RWPE1 (cell line): ENCODE measurements around the gene METTL16.
"Not testable (repeated sequence)": the region's sequence is repeated elsewhere in the genome, so short reads cannot be mapped to it uniquely, and the experiment has no call there.

Source experiments
- CTCF ChIA-PET: fragments of 350-600 bp; sonication (Branson Sonifier 250); formaldehyde crosslinking; extraction: SDS; loops from one replicate; lab custom pipeline; 2021; lab: Yijun Ruan, JAX
- POLR2A ChIA-PET: fragments of 400-600 bp; formaldehyde crosslinking; extraction: SDS; loops from one replicate; lab custom pipeline; 2020; ENCODE audit warnings: antibody characterized with exemption; ENCODE audit not compliant: low non-redundant PET; lab: Yijun Ruan, JAX
- DNase-seq: peaks from one replicate; pipeline ENCODE4 v3.0.0; 2012; ENCODE audit warnings: low spot score
- H3K27ac ChIP-seq: fragments of 450-650 bp; 2 replicates; pipeline ENCODE4 v1.5.1; 2017
- TF ChIP-seq, protein P1 (sequence below): fragments of 450-650 bp; conservative IDR thresholded peaks from 2 replicates; pipeline ENCODE4 v1.5.1; 2017; ENCODE audit warnings: low read depth, mild to moderate bottlenecking

The METTL16 gene

DNA sequence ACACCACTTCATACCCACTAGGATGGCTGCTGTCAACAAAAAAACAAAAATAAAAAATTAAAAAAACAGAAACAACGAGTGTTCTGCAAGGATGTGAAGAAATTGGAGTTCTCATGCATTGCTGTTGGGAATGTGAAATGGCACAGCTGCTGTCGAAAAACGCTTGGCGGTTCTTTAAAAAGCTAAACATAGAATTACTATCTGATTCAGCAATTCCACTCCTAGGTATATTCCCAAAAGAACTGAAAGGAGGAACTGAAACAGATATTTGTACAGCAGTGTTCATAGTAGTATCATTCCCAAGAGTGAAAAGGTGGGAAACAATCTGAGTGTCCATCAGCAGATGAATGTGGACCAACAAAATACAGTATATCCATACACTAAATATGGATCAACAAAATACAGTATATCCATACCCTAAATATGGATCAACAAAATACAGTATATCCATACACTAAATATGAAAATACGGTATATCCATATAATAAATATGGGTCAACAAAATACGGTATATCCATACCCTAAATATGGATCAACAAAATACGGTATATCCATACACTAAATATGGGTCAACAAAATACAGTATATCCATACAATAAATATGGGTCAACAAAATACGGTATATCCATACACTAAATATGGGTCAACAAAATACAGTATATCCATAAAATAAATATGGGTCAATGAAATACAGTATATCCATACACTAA lies 8.7 kb downstream of the METTL16 start:
- TF ChIP-seq, protein P1, sequence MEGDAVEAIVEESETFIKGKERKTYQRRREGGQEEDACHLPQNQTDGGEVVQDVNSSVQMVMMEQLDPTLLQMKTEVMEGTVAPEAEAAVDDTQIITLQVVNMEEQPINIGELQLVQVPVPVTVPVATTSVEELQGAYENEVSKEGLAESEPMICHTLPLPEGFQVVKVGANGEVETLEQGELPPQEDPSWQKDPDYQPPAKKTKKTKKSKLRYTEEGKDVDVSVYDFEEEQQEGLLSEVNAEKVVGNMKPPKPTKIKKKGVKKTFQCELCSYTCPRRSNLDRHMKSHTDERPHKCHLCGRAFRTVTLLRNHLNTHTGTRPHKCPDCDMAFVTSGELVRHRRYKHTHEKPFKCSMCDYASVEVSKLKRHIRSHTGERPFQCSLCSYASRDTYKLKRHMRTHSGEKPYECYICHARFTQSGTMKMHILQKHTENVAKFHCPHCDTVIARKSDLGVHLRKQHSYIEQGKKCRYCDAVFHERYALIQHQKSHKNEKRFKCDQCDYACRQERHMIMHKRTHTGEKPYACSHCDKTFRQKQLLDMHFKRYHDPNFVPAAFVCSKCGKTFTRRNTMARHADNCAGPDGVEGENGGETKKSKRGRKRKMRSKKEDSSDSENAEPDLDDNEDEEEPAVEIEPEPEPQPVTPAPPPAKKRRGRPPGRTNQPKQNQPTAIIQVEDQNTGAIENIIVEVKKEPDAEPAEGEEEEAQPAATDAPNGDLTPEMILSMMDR, result no peak
- CTCF ChIA-PET, result interaction anchor here (0.6 kb wide), 1 partner anchor 29 kb away, joined by 3 read pairs; no protein-coding TSS in a partner anchor
- no peak overlapping the region for H3K27ac ChIP-seq
- POLR2A ChIA-PET, result no interaction called here
- no peak for DNase-seq

DNA sequence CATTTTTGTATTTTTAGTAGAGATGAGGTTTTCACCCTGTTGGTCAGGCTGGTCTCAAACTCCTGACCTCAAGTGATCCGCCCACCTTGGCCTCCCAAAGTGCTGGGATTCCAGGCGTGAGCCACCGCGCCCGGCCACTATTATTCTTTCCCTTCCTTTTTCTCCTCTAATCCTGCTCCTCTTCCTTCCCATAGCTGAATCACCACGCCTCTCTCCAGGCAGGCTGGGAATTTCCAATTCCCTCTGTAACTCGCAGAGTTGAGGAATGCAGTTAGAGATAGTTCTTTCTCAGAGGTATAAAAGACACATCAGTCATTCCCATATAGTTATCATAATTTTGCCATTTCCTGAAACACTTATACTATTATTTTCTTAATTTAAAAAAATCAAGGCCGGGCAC lies 11.2 kb downstream of the METTL16 start:
- CTCF ChIA-PET, result no interaction called here

DNA sequence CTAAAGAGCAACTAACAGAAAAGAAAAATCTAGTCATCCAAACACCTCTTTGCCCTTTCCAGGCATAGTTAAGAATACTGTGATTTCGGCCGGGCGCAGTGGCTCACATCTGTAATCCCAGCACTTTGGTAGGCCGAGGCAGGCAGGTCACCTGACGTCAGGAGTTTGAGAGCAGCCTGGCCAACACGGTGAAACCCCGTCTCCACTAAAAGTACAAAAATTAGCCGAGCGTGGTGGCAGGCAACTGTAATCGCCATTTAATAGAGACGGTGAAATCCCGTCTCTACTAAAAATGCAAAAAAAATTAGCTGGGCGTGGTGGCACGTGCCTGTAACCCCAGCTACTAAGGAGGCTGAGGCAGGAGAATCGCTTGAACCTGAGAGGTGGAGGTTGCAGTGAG lies 22.4 kb downstream of the METTL16 start:
- H3K27ac ChIP-seq, POLR2A ChIA-PET, DNase-seq, CTCF ChIA-PET: not testable (repeated sequence)

More for the DNA sequence above, 11.2 kb downstream of the METTL16 start:
- TF ChIP-seq, protein P1, result no peak
- no peak overlapping the region; the same call in 1 of the 2 replicates for H3K27ac ChIP-seq
- no peak for DNase-seq
- POLR2A ChIA-PET, result no interaction called here

DNA sequence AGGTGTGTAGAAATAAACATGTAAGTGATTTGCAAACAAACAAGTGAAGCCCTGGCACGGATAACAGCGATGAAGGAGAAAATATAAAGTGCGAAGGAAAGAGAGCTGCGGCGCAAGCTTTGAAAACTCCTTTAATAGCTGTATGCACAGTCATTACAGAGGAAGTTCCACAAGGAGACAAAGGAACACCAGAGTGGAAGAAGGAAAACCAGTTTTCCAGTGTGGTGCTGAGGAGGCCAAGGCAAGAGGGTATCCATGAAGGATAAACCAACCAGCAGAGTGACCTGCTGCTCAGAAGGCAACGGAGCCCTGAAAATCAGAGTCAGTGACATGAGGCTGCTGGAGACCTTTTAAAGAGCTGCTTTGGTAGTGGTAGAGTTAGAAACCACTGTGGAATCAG lies 24.4 kb downstream of the METTL16 start:
- POLR2A ChIA-PET, result no interaction called here
- TF ChIP-seq, protein P1, result no peak
- H3K27ac ChIP-seq, result no peak overlapping the region
- DNase-seq, result no peak
- CTCF ChIA-PET, result interaction anchor here (0.7 kb wide), 2 partner anchors 12 to 17 kb away, joined by 3 read pairs; no protein-coding TSS in a partner anchor

DNA sequence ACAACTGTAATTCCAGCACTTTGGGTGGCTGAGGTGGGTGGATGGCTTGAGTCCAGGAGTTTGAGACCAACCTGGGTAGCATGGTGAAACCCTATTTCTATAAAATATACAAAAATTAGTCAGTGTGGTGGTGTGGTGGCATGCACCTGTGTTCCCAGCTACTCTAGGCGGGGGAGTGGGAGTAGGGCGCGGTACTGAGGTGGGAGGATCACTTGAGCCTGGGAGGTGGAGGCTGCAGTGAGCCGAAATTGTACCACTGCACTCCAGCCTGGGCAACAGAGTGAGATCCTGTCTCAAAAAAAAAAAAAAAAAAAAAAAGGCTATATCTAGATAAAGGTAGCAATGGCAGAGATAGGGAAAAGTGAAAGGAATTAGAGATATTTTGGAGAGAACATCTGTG lies 25.0 kb downstream of the METTL16 start:
- peak overlapping the region; percentile 54 for H3K27ac ChIP-seq
- POLR2A ChIA-PET, result interaction anchor here (1.2 kb wide), 1 partner anchor 24 kb away, joined by 4 read pairs; no protein-coding TSS in a partner anchor
- CTCF ChIA-PET, DNase-seq: not testable (repeated sequence)

DNA sequence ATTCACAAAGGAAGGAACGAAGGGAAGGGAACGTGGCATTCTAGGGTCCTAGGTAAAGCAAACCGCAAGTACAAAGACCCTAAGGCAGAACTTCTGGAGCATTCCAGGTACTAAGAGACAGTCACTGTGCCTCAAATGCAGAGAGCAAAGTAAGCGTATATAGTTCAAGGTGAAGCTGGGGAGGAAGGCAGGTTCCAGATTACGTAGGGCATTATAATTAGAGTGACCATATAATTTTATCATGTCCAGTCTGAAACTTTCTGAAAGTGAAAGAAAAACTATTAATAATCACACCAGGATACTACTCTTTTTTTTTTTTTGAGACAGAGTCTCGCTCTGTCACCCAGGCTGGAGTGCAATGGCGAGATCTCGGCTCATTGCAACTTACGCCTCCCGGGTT lies 25.7 kb downstream of the METTL16 start:
- CTCF ChIA-PET, result interaction anchor here (1.1 kb wide), 1 partner anchor 104 kb away, joined by 3 read pairs; no protein-coding TSS in a partner anchor
- H3K27ac ChIP-seq, result peak overlapping the region; percentile 54
- DNase-seq, result no peak
- POLR2A ChIA-PET, result interaction anchor here (0.5 to 1.2 kb wide), 2 partner anchors 9 to 25 kb away, joined by 4 read pairs; no protein-coding TSS in a partner anchor
- TF ChIP-seq, protein P1, result no peak

DNA sequence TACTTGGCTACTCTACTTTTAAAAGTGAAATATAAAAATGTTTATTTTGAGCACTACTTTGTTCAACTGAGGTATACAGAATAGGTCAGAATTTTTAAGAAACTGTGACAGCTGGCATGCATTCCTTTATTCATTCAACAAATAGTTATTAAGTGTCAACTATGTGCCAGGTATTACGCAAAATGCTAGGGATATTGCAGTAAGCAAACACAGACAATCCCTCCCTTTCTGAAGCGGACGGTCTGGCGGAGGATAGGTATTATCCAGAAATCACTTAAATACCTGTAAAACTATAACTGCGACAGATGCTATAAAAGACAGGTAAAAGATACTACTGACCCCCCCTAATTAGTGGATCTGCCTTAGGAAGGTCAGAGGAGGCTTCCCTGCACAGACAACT lies 26.1 kb downstream of the METTL16 start:
- ChIA-PET CTCF (interaction anchor here (1.1 to 1.2 kb wide), 2 partner anchors 30 to 103 kb away, joined by 3 to 4 read pairs; no protein-coding TSS in a partner anchor), POLR2A (no interaction called here)
- TF ChIP-seq, protein P1, result no peak
- DNase-seq, result peak; percentile 47
- no peak overlapping the region for H3K27ac ChIP-seq
